Medulla oblongata (tissue), 1 donor: Measurements from ENCODE around the gene CPNE2.

Experiments
- DNase-seq: peaks from one replicate; pipeline ENCODE4 v3.0.0-alpha.2; 2015; ENCODE audit errors: extremely low spot score

CPNE2 gene

GRCh38 chr16:57144027-57144426 lies 51.6 kb downstream of the CPNE2 start:
- DNase-seq: no peak

GRCh38 chr16:57145046-57146021 lies 53.0 kb downstream of the CPNE2 start:
- DNase-seq: no peak

- no peak for DNase-seq
Measured at GRCh38 chr16:57146040-57146647, 53.8 kb downstream of the CPNE2 start.

- DNase-seq: no peak
Measured at GRCh38 chr16:57146735-57147134, 54.4 kb downstream of the CPNE2 start.

GRCh38 chr16:57147381-57148221 lies 55.2 kb downstream of the CPNE2 start:
- DNase-seq: peak; percentile 66

- DNase-seq: no peak
Measured at GRCh38 chr16:57148481-57148880, 56.1 kb downstream of the CPNE2 start.

GRCh38 chr16:57149391-57149790 lies 57.0 kb downstream of the CPNE2 start:
- no peak for DNase-seq

GRCh38 chr16:57150682-57151330 lies 58.4 kb downstream of the CPNE2 start:
- DNase-seq: no peak

- DNase-seq: no peak
Measured at GRCh38 chr16:57151369-57151768, 59.0 kb downstream of the CPNE2 start.

GRCh38 chr16:57152096-57153093 lies 60.0 kb downstream of the CPNE2 start:
- DNase-seq: peak; percentile 72

GRCh38 chr16:57153841-57154240 lies 61.5 kb downstream of the CPNE2 start:
- DNase-seq: no peak

GRCh38 chr16:57155702-57156350 lies 63.4 kb downstream of the CPNE2 start:
- DNase-seq: no peak

- no peak for DNase-seq
Measured at GRCh38 chr16:57156351-57156703, 63.9 kb downstream of the CPNE2 start.

GRCh38 chr16:57157533-57157932 lies 65.2 kb downstream of the CPNE2 start:
- no peak for DNase-seq

GRCh38 chr16:57159447-57159846 lies 67.1 kb downstream of the CPNE2 start:
- no peak for DNase-seq

- DNase-seq: no peak
Measured at GRCh38 chr16:57163842-57164241, 71.5 kb downstream of the CPNE2 start.

- no peak for DNase-seq
Measured at GRCh38 chr16:57165483-57165882, 73.1 kb downstream of the CPNE2 start.

- DNase-seq: no peak
Measured at GRCh38 chr16:57165938-57166337, 73.6 kb downstream of the CPNE2 start.

GRCh38 chr16:57166451-57166850 lies 74.1 kb downstream of the CPNE2 start:
- no peak for DNase-seq

- peak; percentile 72 for DNase-seq
Measured at GRCh38 chr16:57166951-57167350, 74.6 kb downstream of the CPNE2 start.
